Measurements from ENCODE around the gene MTCL3.

MTCL3 gene

DNA sequence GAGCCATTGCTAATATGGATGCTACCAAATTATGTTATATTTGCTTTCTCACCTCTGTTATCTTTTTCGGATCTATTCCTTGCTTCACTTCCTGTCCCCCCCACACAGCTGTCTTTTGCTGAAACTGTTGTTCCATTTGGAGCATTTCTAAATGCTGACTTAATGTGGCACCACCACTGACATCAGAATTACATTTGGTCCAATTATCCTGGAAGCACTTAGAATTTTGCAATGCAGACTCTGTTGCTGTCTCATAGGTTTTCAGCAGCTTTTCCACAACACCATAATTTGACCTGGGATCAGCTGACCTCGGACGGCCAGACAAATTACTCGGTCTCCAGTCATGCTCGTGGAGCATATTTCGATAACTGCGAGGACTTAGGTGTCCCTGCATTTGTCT lies 72.8 kb downstream of the MTCL3 start:
- BruUV-seq (replicated peaks): no TSS peak
- TF ChIP-seq TCF7L2 (IDR thresholded peaks at IDR 0.05; ENCODE audit: low read depth, low read length): no peak
- TF ChIP-seq SIN3A (IDR thresholded peaks at IDR 0.05; ENCODE audit: borderline replicate concordance, insufficient read depth, low read depth, low read length): no peak
- DNase-seq (ENCODE audit: low read depth, low spot score) (no peak), ATAC-seq (no peak)
- Histone ChIP-seq H3K27ac (ENCODE audit: low read length) (no peak overlapping the region), H3K4me3 (ENCODE audit: low read depth in 2 of 2, low read length in 2 of 2) (no peak overlapping the region), H3K36me3 (ENCODE audit: control insufficient read depth, insufficient read depth, low read length) (no peaks in the 10 kb centered on the region), H3K27me3 (ENCODE audit: control insufficient read depth, insufficient read depth, low read length) (no peaks in the 10 kb centered on the region), H3K9me3 (ENCODE audit: control insufficient read depth, insufficient read depth, low read depth, low read length) (no peaks in the 10 kb centered on the region), H3K4me1 (ENCODE audit: control insufficient read depth, insufficient read depth, low read length) (no peaks in the 10 kb centered on the region)
- in situ Hi-C loops (cut with HindIII; ENCODE audit: low pct_unique_long_range_greater_than_20kb, low sequenced_read_pairs) (no loop called here), intact Hi-C loops (cut with micrococcal nuclease; ENCODE audit: unreplicated experiment) (no loop called here)
- POLR2A ChIA-PET: no interaction called here
- CTCF ChIA-PET: no interaction called here

DNA sequence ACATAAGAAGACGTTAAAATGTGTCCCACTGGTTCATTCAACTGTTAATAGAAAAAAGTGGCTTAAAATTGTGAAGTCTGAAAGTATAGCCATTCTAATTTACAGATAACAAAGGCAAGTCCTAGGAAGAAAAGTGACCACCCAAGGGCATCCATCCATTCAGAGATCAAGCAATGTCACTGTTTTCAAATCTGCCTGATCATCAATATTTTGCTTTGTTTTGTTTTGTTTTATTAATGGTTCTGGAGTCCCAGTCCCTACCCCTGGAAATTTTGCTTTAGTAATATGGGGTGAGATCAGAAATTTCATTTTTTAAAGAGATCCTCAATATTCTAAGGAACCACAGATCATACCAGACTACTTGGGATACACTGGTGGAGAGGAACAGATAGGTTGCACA lies 77.3 kb downstream of the MTCL3 start:
- no peak overlapping the region for H3K4me3 ChIP-seq (ENCODE audit: low read depth in 2 of 2, low read length in 2 of 2)
- H3K9me3 ChIP-seq (ENCODE audit: control insufficient read depth, insufficient read depth, low read depth, low read length): no peaks in the 10 kb centered on the region
- no peaks in the 10 kb centered on the region for H3K27me3 ChIP-seq (ENCODE audit: control insufficient read depth, insufficient read depth, low read length)
- H3K4me1 ChIP-seq (ENCODE audit: control insufficient read depth, insufficient read depth, low read length): no peaks in the 10 kb centered on the region
- H3K27ac ChIP-seq (ENCODE audit: low read length): no peak overlapping the region
- CTCF ChIA-PET: no interaction called here
- BruUV-seq (replicated peaks): no TSS peak
- intact Hi-C loops (cut with micrococcal nuclease; ENCODE audit: unreplicated experiment) (no loop called here), in situ Hi-C loops (cut with HindIII; ENCODE audit: low pct_unique_long_range_greater_than_20kb, low sequenced_read_pairs) (loop anchor here (5.0 kb wide), 1 partner anchor 100 kb away; the partner anchor contains the start of gene ECHDC1)
- TF ChIP-seq SIN3A (IDR thresholded peaks at IDR 0.05; ENCODE audit: borderline replicate concordance, insufficient read depth, low read depth, low read length) (no peak), POLR2AphosphoS5 (IDR thresholded peaks at IDR 0.05; ENCODE audit: low read depth, low read length) (no peak), TCF7L2 (IDR thresholded peaks at IDR 0.05; ENCODE audit: low read depth, low read length) (no peak)
- TF ChIP-seq, protein P1, sequence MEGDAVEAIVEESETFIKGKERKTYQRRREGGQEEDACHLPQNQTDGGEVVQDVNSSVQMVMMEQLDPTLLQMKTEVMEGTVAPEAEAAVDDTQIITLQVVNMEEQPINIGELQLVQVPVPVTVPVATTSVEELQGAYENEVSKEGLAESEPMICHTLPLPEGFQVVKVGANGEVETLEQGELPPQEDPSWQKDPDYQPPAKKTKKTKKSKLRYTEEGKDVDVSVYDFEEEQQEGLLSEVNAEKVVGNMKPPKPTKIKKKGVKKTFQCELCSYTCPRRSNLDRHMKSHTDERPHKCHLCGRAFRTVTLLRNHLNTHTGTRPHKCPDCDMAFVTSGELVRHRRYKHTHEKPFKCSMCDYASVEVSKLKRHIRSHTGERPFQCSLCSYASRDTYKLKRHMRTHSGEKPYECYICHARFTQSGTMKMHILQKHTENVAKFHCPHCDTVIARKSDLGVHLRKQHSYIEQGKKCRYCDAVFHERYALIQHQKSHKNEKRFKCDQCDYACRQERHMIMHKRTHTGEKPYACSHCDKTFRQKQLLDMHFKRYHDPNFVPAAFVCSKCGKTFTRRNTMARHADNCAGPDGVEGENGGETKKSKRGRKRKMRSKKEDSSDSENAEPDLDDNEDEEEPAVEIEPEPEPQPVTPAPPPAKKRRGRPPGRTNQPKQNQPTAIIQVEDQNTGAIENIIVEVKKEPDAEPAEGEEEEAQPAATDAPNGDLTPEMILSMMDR (IDR thresholded peaks at IDR 0.05): no peak
- TF ChIP-seq, protein P2, sequence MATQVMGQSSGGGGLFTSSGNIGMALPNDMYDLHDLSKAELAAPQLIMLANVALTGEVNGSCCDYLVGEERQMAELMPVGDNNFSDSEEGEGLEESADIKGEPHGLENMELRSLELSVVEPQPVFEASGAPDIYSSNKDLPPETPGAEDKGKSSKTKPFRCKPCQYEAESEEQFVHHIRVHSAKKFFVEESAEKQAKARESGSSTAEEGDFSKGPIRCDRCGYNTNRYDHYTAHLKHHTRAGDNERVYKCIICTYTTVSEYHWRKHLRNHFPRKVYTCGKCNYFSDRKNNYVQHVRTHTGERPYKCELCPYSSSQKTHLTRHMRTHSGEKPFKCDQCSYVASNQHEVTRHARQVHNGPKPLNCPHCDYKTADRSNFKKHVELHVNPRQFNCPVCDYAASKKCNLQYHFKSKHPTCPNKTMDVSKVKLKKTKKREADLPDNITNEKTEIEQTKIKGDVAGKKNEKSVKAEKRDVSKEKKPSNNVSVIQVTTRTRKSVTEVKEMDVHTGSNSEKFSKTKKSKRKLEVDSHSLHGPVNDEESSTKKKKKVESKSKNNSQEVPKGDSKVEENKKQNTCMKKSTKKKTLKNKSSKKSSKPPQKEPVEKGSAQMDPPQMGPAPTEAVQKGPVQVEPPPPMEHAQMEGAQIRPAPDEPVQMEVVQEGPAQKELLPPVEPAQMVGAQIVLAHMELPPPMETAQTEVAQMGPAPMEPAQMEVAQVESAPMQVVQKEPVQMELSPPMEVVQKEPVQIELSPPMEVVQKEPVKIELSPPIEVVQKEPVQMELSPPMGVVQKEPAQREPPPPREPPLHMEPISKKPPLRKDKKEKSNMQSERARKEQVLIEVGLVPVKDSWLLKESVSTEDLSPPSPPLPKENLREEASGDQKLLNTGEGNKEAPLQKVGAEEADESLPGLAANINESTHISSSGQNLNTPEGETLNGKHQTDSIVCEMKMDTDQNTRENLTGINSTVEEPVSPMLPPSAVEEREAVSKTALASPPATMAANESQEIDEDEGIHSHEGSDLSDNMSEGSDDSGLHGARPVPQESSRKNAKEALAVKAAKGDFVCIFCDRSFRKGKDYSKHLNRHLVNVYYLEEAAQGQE (IDR thresholded peaks at IDR 0.05; ENCODE audit: insufficient read depth in 1 of 2, low read depth in 2 of 2, low read length in 1 of 2): no peak
- DNase-seq (ENCODE audit: low read depth, low spot score) (no peak), ATAC-seq (no peak)
- no peaks in the 10 kb centered on the region for H3K36me3 ChIP-seq (ENCODE audit: control insufficient read depth, insufficient read depth, low read length)
- POLR2A ChIA-PET: no interaction called here

DNA sequence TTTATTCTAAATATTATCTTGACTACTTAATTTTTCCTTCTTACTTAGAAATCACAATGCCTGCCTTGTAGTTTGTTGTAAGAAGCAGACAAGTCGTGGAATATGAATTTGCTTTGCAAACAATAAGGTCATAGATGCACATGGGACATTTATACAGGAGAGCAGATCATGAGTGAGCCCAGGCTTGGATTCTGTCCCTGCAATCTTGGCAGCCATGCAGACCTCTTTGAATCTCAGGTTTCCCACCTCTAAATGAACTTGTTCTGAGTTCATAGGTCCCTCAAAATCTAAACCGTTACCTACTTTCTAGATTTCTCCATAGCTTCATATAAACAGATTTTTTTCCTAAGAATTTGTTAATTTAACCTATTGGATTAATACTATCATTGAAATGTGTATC lies 79.4 kb downstream of the MTCL3 start:
- H3K4me1 ChIP-seq (ENCODE audit: control insufficient read depth, insufficient read depth, low read length): no peaks in the 10 kb centered on the region
- H3K27me3 ChIP-seq (ENCODE audit: control insufficient read depth, insufficient read depth, low read length): no peaks in the 10 kb centered on the region
- ATAC-seq: no peak
- no TSS peak for BruUV-seq (replicated peaks)
- H3K27ac ChIP-seq (ENCODE audit: low read length): no peak overlapping the region
- ChIA-PET CTCF (no interaction called here), POLR2A (no interaction called here)
- H3K36me3 ChIP-seq (ENCODE audit: control insufficient read depth, insufficient read depth, low read length): no peaks in the 10 kb centered on the region
- in situ Hi-C loops (cut with HindIII; ENCODE audit: low pct_unique_long_range_greater_than_20kb, low sequenced_read_pairs) (loop anchor here (5.0 kb wide), 1 partner anchor 97 kb away; the partner anchor contains the start of gene ECHDC1), intact Hi-C loops (cut with micrococcal nuclease; ENCODE audit: unreplicated experiment) (no loop called here)
- no peaks in the 10 kb centered on the region for H3K9me3 ChIP-seq (ENCODE audit: control insufficient read depth, insufficient read depth, low read depth, low read length)
- DNase-seq (ENCODE audit: low read depth, low spot score): no peak
- TF ChIP-seq, protein P2 (IDR thresholded peaks at IDR 0.05; ENCODE audit: insufficient read depth in 1 of 2, low read depth in 2 of 2, low read length in 1 of 2): no peak
- TF ChIP-seq TCF7L2 (IDR thresholded peaks at IDR 0.05; ENCODE audit: low read depth, low read length) (no peak), SIN3A (IDR thresholded peaks at IDR 0.05; ENCODE audit: borderline replicate concordance, insufficient read depth, low read depth, low read length) (no peak)
- no peak overlapping the region for H3K4me3 ChIP-seq (ENCODE audit: low read depth in 2 of 2, low read length in 2 of 2)
